ENCODE results near the gene RANBP1. TPM values are rescaled to one million over a fixed set of nuclear protein-coding genes. Genes with fewer than 3 reads are reported as not detected.

Gene RANBP1
- total and polyA plus RNA-seq, 9 of the 15 experiments (the other 6 are each of a cell fraction or from before 2014, with no cell fraction given) = 162 to 2,891 (median 1,289) TPM

- TF ChIP-seq MXI1 (IDR thresholded peaks at IDR 0.05; ENCODE audit: low read depth, low read length) = peak; percentile 52; the same call in 1 of the 2 replicates
- TF ChIP-seq ZBTB7A (IDR thresholded peaks at IDR 0.05; ENCODE audit: borderline replicate concordance, control insufficient read depth, low read depth, low read length) = peak; percentile 33; the same call in 1 of the 2 replicates
- no peak for TF ChIP-seq JUN (IDR thresholded peaks at IDR 0.05; ENCODE audit: borderline replicate concordance, low read depth, low read length)
- peak; percentile 83 for TF ChIP-seq JUN (CRISPR knock-in tag; IDR thresholded peaks at IDR 0.05; ENCODE audit: borderline replicate concordance)
- TF ChIP-seq, protein P1, sequence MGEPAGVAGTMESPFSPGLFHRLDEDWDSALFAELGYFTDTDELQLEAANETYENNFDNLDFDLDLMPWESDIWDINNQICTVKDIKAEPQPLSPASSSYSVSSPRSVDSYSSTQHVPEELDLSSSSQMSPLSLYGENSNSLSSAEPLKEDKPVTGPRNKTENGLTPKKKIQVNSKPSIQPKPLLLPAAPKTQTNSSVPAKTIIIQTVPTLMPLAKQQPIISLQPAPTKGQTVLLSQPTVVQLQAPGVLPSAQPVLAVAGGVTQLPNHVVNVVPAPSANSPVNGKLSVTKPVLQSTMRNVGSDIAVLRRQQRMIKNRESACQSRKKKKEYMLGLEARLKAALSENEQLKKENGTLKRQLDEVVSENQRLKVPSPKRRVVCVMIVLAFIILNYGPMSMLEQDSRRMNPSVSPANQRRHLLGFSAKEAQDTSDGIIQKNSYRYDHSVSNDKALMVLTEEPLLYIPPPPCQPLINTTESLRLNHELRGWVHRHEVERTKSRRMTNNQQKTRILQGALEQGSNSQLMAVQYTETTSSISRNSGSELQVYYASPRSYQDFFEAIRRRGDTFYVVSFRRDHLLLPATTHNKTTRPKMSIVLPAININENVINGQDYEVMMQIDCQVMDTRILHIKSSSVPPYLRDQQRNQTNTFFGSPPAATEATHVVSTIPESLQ (CRISPR knock-in tag; IDR thresholded peaks at IDR 0.05) = no peak
- no peak for TF ChIP-seq DEAF1 (CRISPR knock-in tag; IDR thresholded peaks at IDR 0.05)
- TF ChIP-seq MAFF (IDR thresholded peaks at IDR 0.05; ENCODE audit: low read length) = no peak
- TF ChIP-seq ETS1 (conservative IDR thresholded peaks at IDR 0.05; ENCODE audit: control insufficient read depth, low read depth, low read length) = 0 out of 2 replicates have a peak, but pooled peaks have one; percentile 53
- no peak for TF ChIP-seq ERF (CRISPR knock-in tag; IDR thresholded peaks at IDR 0.05)
- TF ChIP-seq SREBF2 (CRISPR knock-in tag; IDR thresholded peaks at IDR 0.05) = no peak
- TF ChIP-seq LEF1 (IDR thresholded peaks at IDR 0.05) = no peak
- TF ChIP-seq CREM (IDR thresholded peaks at IDR 0.05; ENCODE audit: low read depth) = 0 out of 2 replicates have a peak, but pooled peaks have one; percentile 31
- TF ChIP-seq ZC3H4 (CRISPR knock-in tag; IDR thresholded peaks at IDR 0.05; ENCODE audit: borderline replicate concordance) = 0 out of 2 replicates have a peak, but pooled peaks have one; percentile 69
- 0 out of 2 replicates have a peak, but pooled peaks have one; percentile 17 for TF ChIP-seq IRF2 (CRISPR knock-in tag; IDR thresholded peaks at IDR 0.05)
- 0 out of 4 replicates have a peak, but pooled peaks of 1 of the 2 experiments have one; percentile 48 for TF ChIP-seq FOXA3 (CRISPR knock-in tag; conservative IDR thresholded peaks at IDR 0.05 in 1 of 2, IDR thresholded peaks at IDR 0.05 in 1 of 2)
- no peak for TF ChIP-seq BRCA1 (IDR thresholded peaks at IDR 0.05)
- TF ChIP-seq BRCA1 (CRISPR knock-in tag; IDR thresholded peaks at IDR 0.05) = 0 out of 2 replicates have a peak, but pooled peaks have one; percentile 67
These were observed 39.6 kb downstream of the RANBP1 start (continued) for GRCh38 chr22:20155330-20156041.

Measured in K562 (cell line).